Activated T-cell treated with anti-CD3 and anti-CD28 coated beads, Interleukin-2, amount 50 U/mL, for 72 hours (primary cell): ENCODE results near the gene CSF1. TPM values are rescaled to one million over a fixed set of nuclear protein-coding genes. Genes with fewer than 3 reads are reported as not detected.
A peak's percentile ranks its signal among the peaks of the same experiment; 100 is the strongest.
"Not testable (repeated sequence)": the region's sequence is repeated elsewhere in the genome, so short reads cannot be mapped to it uniquely, and the experiment has no call there.

Experiments used
- ATAC-seq, 2 donors: fragments of 150-1000 bp; cut with Tn5 transposase; replicated peaks in 1 of 2; 2 replicates each; pipeline ENCODE4 v1.10.0; 2021; ENCODE audit warnings: moderate library complexity in 2 of 2, mild to moderate bottlenecking in 1 of 2
- DNase-seq, 2 donors: peaks; one replicate each; pipeline ENCODE4 v3.0.0; 2021 to 2022; ENCODE audit warnings: mixed read lengths in 1 of 2
- H3K27ac Mint-ChIP-seq: one replicate; pipeline ENCODE4 v1.8.0; 2022; ENCODE audit warnings: mild to moderate bottlenecking, moderate library complexity, mixed read lengths
- H3K27me3 Mint-ChIP-seq: one replicate; pipeline ENCODE4 v1.8.0; 2022; ENCODE audit warnings: low read depth, mixed read lengths
- H3K36me3 Mint-ChIP-seq, 2 donors: one replicate each; pipeline ENCODE4 v1.8.0; 2022; ENCODE audit warnings: mixed read lengths in 2 of 2, mild to moderate bottlenecking in 1 of 2; ENCODE audit not compliant: insufficient read depth in 2 of 2
- H3K4me1 Mint-ChIP-seq: one replicate; pipeline ENCODE4 v1.8.0; 2022; ENCODE audit warnings: low read depth, mixed read lengths
- H3K4me3 Mint-ChIP-seq, 2 donors: one replicate each; pipeline ENCODE4 v1.8.0; 2022; ENCODE audit warnings: mild to moderate bottlenecking in 2 of 2, mixed read lengths in 2 of 2, moderate library complexity in 2 of 2
- H3K9me3 Mint-ChIP-seq, 2 donors: one replicate each; pipeline ENCODE4 v1.8.0; 2022; ENCODE audit warnings: mixed read lengths in 2 of 2
- total RNA-seq, 2 donors: library from RNA; stranded (reverse); gene quantifications; one replicate each; pipeline ENCODE4 v1.2.3, GENCODE V29; 2022

CSF1 gene
- total RNA-seq, 2 donors from 2014 or later: 46.3 to 83.0 TPM

GRCh38 chr1:109933856-109934711 is 23.4 kb downstream of the CSF1 start:
- H3K36me3 Mint-ChIP-seq: peaks cover 7% of the 10 kb centered on the region in 2 donors
- no peak overlapping the region for H3K4me3 Mint-ChIP-seq
- peak overlapping the region; percentile 6 for H3K27ac Mint-ChIP-seq
- peaks cover 8 to 10% of the 10 kb centered on the region in 2 donors for H3K9me3 Mint-ChIP-seq
- DNase-seq (peak; percentile 44 to 48), ATAC-seq (peak; percentile 62 to 69)
- H3K27me3 Mint-ChIP-seq: no peaks in the 10 kb centered on the region
- H3K4me1 Mint-ChIP-seq: peaks cover 9% of the 10 kb centered on the region

- ATAC-seq (no peak), DNase-seq (no peak)
- Mint-ChIP-seq H3K4me1 (peaks cover 9% of the 10 kb centered on the region), H3K4me3 (no peak overlapping the region), H3K27me3 (no peaks in the 10 kb centered on the region), H3K27ac (no peak overlapping the region), H3K9me3 (peaks cover 8 to 10% of the 10 kb centered on the region in 2 donors), H3K36me3 (peaks cover 5 to 7% of the 10 kb centered on the region in 2 donors)
These were observed 24.8 kb downstream of the CSF1 start for GRCh38 chr1:109935451-109935900.

DNA sequence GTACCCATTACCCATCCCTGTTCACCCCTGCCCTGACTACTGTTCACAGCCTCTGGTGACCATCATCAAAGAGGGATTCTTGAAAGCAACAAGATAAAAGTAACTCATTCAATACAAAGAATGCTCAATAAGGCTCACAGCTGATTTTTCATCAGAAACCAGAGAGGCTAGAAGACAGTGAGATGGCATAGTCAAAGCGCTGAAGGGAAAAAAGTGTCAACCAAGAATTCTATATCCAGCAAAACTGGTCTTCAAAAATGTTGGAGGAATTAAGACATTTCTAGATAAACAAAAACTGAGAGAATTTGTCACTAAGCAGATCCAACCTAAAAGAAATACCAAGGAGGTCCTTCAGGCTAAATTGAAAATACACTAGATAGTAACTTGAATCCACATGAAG is 27.1 kb downstream of the CSF1 start:
- ATAC-seq: no peak
- Mint-ChIP-seq H3K36me3 (peaks cover 4 to 7% of the 10 kb centered on the region in 2 donors), H3K4me1 (peaks cover 9% of the 10 kb centered on the region), H3K4me3 (no peak overlapping the region), H3K27me3 (no peaks in the 10 kb centered on the region), H3K9me3 (peaks cover 8 to 10% of the 10 kb centered on the region in 2 donors), H3K27ac (no peak overlapping the region)
- no peak for DNase-seq

GRCh38 chr1:109938556-109938955 is 27.9 kb downstream of the CSF1 start:
- DNase-seq (no peak), ATAC-seq (no peak)
- Mint-ChIP-seq H3K27ac (no peak overlapping the region), H3K36me3 (peaks cover 4 to 7% of the 10 kb centered on the region in 2 donors), H3K27me3 (no peaks in the 10 kb centered on the region), H3K4me3 (no peak overlapping the region), H3K4me1 (peaks cover 5% of the 10 kb centered on the region), H3K9me3 (peaks cover 8 to 10% of the 10 kb centered on the region in 2 donors)

DNA sequence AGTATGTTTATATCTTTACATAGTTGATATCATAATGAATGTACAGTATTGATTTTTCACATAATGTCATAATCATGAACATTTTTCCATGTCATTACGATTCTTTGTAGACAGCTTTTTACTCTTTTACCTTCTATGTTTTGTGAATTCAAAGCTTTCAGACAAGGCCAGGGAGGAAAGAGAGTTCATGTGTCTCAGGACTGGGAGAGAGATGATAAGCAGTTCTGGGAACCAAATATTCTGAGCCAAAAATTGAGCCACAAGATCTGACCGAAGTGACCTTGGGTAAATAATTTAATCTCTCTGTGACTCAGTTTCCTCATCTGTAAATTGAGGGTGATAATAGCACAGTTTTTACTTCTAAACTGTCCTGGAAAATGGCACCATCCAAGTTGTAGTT is 31.8 kb downstream of the CSF1 start:
- Mint-ChIP-seq H3K4me3 (no peak overlapping the region), H3K4me1 (peaks cover 5% of the 10 kb centered on the region)

DNA sequence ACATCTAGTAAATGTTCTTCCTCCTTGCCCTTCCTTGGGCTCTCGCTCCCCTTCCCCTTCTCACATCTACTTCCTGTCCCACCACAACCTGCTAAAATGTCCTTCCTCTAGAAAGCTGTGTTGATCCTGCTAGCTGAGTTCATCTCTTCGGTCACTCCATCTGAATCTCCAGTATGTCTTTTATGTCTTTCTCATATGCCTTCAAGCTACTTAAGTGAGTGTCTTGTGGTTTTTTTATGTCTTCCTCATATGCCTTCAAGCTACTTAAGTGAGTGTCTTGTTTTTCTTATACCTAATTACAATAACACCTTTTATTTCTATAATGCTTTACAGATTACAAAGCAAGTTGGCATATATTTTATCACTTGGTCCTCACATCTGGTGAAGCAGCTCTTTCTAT is 33.9 kb downstream of the CSF1 start:
- Mint-ChIP-seq H3K27me3 (peaks cover 8% of the 10 kb centered on the region), H3K9me3 (peaks cover 1 to 3% of the 10 kb centered on the region in 2 donors), H3K36me3 (no peaks in the 10 kb centered on the region), H3K4me3 (no peak overlapping the region), H3K27ac (no peak overlapping the region), H3K4me1 (peaks cover 16% of the 10 kb centered on the region)
- DNase-seq (no peak), ATAC-seq (no peak)

More for the DNA sequence above, 31.8 kb downstream of the CSF1 start:
- Mint-ChIP-seq H3K27ac (no peak overlapping the region), H3K9me3 (peaks cover 6 to 7% of the 10 kb centered on the region in 2 donors), H3K27me3 (peaks cover 8% of the 10 kb centered on the region), H3K36me3 (no peaks in the 10 kb centered on the region)
- ATAC-seq (no peak), DNase-seq (no peak)

GRCh38 chr1:109946511-109946910 is 35.9 kb downstream of the CSF1 start:
- Mint-ChIP-seq H3K9me3 (peaks cover 1 to 3% of the 10 kb centered on the region in 2 donors), H3K4me3 (no peak overlapping the region), H3K27ac (no peak overlapping the region), H3K4me1 (peaks cover 16% of the 10 kb centered on the region), H3K36me3 (no peaks in the 10 kb centered on the region), H3K27me3 (peaks cover 8% of the 10 kb centered on the region)
- no peak for ATAC-seq
- DNase-seq: no peak

GRCh38 chr1:109947582-109948284 is 37.1 kb downstream of the CSF1 start:
- peaks cover 8% of the 10 kb centered on the region for H3K27me3 Mint-ChIP-seq
- no peak overlapping the region for H3K27ac Mint-ChIP-seq
- no peak overlapping the region for H3K4me3 Mint-ChIP-seq
- ATAC-seq: no peak
- H3K9me3 Mint-ChIP-seq: peaks cover 1 to 3% of the 10 kb centered on the region in 2 donors
- no peaks in the 10 kb centered on the region for H3K36me3 Mint-ChIP-seq
- DNase-seq: no peak
- H3K4me1 Mint-ChIP-seq: peaks cover 16% of the 10 kb centered on the region

- Mint-ChIP-seq H3K27ac (no peak overlapping the region), H3K4me1 (peaks cover 16% of the 10 kb centered on the region), H3K36me3 (no peaks in the 10 kb centered on the region), H3K9me3 (peaks cover 1 to 3% of the 10 kb centered on the region in 2 donors), H3K4me3 (no peak overlapping the region), H3K27me3 (peaks cover 8% of the 10 kb centered on the region)
- DNase-seq: no peak
- no peak for ATAC-seq
These were observed 37.6 kb downstream of the CSF1 start for GRCh38 chr1:109948285-109948630.

DNA sequence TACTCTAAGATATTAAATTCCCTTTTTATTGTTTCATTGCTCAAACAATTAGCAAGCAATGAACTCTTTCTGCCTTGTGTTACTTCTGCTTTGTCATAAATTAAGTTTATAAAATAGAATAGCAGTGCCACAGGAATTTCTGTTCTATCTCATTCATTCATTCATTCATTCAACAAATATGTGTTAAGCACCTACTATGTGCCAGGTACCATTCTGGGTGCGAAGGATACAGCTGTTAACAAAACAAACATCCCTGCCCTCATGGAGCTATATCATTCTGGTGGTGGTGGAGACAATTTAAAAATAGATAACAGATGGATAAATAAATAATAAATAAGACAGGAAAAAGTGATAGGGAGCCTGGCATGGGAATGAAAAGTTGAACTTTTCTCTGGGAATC is 39.4 kb downstream of the CSF1 start:
- Mint-ChIP-seq H3K9me3 (peaks cover 1 to 3% of the 10 kb centered on the region in 2 donors), H3K4me3 (no peak overlapping the region), H3K36me3 (no peaks in the 10 kb centered on the region), H3K27me3 (peaks cover 8% of the 10 kb centered on the region), H3K4me1 (peaks cover 11% of the 10 kb centered on the region), H3K27ac (no peak overlapping the region)
- ATAC-seq (no peak), DNase-seq (no peak)

DNA sequence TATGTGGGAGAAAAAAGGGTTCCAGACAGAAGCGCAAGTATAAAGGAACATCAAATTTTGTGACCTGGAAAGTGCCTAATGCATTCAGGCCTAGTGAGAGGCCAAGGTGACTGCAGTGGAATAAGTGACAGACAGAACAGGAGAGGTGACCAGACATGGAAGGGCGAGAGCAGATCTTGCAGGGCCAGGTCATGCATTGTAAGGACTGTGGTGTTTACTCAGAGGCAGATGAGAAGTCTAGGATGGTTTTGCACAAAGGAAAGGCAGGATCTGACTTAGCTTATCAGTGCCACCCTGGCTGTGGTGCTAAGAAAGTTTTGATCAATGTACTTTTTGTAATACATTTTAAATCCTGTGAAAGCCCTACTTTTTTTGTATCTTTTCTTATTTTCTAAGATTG is 39.9 kb downstream of the CSF1 start:
- Mint-ChIP-seq H3K9me3 (peaks cover 0 to 2% of the 10 kb centered on the region in 2 donors), H3K27ac (no peak overlapping the region), H3K36me3 (no peaks in the 10 kb centered on the region), H3K4me3 (no peak overlapping the region), H3K4me1 (peaks cover 11% of the 10 kb centered on the region), H3K27me3 (peaks cover 8% of the 10 kb centered on the region)
- DNase-seq: no peak
- ATAC-seq: no peak

- H3K27me3 Mint-ChIP-seq, ATAC-seq, H3K4me3 Mint-ChIP-seq, H3K36me3 Mint-ChIP-seq, H3K9me3 Mint-ChIP-seq, DNase-seq, H3K27ac Mint-ChIP-seq: not testable (repeated sequence)
- peaks cover 11% of the 10 kb centered on the region for H3K4me1 Mint-ChIP-seq
These were observed 40.9 kb downstream of the CSF1 start for GRCh38 chr1:109951501-109951900.

DNA sequence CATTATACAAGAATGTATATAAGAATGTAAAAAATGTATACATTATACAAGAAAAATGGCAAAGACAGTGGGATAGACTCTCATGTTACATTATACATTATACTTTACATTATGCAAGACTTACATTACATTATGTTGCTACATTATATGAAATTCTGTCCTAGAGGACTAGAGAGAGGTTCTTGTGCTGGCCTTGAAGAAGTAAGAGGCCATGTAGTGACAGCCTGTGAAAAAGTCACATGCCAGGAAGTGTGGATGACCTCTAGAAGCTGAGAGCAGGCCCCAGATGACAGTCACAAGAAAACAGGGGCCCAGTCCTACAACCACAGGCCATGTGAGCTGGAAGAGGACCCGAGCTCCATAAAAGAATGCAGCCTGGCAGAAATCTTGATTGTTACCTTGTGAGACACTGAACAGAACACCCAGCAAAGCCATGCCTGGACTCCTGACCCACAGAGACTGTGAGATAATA is 43.4 kb downstream of the CSF1 start:
- DNase-seq (no peak), ATAC-seq (no peak)
- no peaks in the 10 kb centered on the region for H3K36me3 Mint-ChIP-seq
- no peaks in the 10 kb centered on the region for H3K4me1 Mint-ChIP-seq
- H3K27me3 Mint-ChIP-seq: peaks cover 7% of the 10 kb centered on the region
- H3K27ac Mint-ChIP-seq: no peak overlapping the region
- no peaks in the 10 kb centered on the region for H3K9me3 Mint-ChIP-seq
- H3K4me3 Mint-ChIP-seq: no peak overlapping the region
